Measurements from ENCODE around the gene BEAN1. TPM values are rescaled to one million over a fixed set of nuclear protein-coding genes. Genes with fewer than 3 reads are reported as not detected.

Gene BEAN1
- total and polyA plus RNA-seq, 12 donors, result 0.26 to 9.6 (median 2.0) TPM

DNA sequence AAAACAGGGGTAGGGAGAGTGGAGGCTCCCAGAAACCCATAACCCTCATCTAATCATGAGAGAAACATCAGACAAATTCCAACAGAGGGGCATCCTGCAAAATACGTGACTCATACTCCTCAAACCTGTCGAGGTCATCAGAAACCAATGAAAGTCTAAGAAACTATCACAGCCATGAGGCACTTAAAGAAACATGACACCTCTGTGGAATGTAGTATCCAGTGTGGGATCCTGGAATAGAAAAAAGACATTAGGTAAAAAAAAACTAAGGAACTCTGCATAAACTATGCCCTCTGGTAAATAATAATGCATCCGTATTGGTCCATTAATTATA, 44.2 kb upstream of the BEAN1 start:
- ATAC-seq (peak in 5 of 8 donors; percentile 2 to 45 (median 33)), DNase-seq (no peak)
- peak overlapping the region in 9 of 10 donors; percentile 32 to 89 (median 73) for H3K27ac ChIP-seq
- peaks cover 7 to 90% (median 34%) of the 10 kb centered on the region in 9 donors for H3K4me1 ChIP-seq
- intact Hi-C loops (cut with DNase I), result no loop called here
- H3K9me3 ChIP-seq, result peaks cover 0 to 5% (median 0%) of the 10 kb centered on the region in 11 donors
- H3K4me3 ChIP-seq, result peak overlapping the region in 4 of 10 donors; percentile 3 to 19 (median 8)
- 51 to 52% methylated on average over 3 of the region's 3 CpGs for WGBS, 2 donors
- H3K27me3 ChIP-seq, result no peaks in the 10 kb centered on the region
- peaks cover 0 to 47% (median 0%) of the 10 kb centered on the region in 9 donors for H3K36me3 ChIP-seq
- TF ChIP-seq, protein P1, sequence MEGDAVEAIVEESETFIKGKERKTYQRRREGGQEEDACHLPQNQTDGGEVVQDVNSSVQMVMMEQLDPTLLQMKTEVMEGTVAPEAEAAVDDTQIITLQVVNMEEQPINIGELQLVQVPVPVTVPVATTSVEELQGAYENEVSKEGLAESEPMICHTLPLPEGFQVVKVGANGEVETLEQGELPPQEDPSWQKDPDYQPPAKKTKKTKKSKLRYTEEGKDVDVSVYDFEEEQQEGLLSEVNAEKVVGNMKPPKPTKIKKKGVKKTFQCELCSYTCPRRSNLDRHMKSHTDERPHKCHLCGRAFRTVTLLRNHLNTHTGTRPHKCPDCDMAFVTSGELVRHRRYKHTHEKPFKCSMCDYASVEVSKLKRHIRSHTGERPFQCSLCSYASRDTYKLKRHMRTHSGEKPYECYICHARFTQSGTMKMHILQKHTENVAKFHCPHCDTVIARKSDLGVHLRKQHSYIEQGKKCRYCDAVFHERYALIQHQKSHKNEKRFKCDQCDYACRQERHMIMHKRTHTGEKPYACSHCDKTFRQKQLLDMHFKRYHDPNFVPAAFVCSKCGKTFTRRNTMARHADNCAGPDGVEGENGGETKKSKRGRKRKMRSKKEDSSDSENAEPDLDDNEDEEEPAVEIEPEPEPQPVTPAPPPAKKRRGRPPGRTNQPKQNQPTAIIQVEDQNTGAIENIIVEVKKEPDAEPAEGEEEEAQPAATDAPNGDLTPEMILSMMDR (IDR thresholded peaks at IDR 0.05), result no peak

DNA sequence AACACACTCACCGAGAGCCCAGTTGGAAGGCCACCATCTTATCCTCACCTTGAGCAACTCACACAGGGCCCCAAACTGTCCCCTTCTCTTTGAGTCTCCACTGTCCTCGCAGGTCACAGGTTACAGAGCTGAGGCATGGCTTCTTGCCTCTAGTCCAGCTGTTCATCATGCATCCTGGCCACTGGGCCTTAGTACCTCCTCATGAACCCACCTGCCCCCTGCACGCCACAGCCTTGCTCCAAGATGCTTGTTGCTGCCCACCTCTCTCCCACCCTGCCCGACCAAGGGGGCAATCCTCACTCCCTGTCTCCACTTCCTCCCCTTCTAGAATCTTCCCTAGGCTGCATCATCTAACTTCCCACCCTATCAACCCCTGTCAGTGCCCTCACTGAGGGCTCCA, 43.5 kb upstream of the BEAN1 start:
- Histone ChIP-seq H3K36me3 (peaks cover 0 to 47% (median 5%) of the 10 kb centered on the region in 9 donors), H3K4me1 (peaks cover 7 to 90% (median 34%) of the 10 kb centered on the region in 9 donors), H3K4me3 (peak overlapping the region in 1 of 10 donors; percentile 19), H3K27ac (peak overlapping the region in 9 of 10 donors; percentile 32 to 89 (median 73)), H3K27me3 (no peaks in the 10 kb centered on the region), H3K9me3 (peaks cover 0 to 5% (median 0%) of the 10 kb centered on the region in 11 donors)
- intact Hi-C loops (cut with DNase I), result no loop called here
- DNase-seq (no peak), ATAC-seq (no peak)
- TF ChIP-seq, protein P1 (IDR thresholded peaks at IDR 0.05), result no peak
- WGBS, 2 donors, result 75 to 79% methylated on average over 4 of the region's 4 CpGs

DNA sequence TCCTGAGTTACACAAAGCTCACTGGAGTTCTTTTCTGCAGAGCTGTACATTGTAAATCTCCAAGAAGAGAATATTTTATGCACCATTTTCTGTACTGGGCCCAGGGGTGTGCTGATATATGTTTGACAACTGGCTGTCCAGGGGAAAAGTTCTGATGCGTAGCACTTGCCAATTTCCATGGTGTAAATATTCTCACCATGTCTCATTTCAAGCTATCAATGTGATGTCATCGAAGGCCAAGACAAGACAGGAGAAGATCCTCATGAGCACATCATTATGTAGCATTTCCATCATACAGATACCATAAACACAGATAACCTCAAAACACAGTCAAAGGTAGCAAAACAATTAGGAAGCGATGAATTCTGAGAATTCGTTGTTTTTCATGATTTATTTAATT, 41.7 kb upstream of the BEAN1 start:
- TF ChIP-seq, protein P1 (IDR thresholded peaks at IDR 0.05), result no peak
- no peak for DNase-seq
- Histone ChIP-seq H3K9me3 (peaks cover 0 to 5% (median 0%) of the 10 kb centered on the region in 11 donors), H3K4me1 (peaks cover 7 to 92% (median 27%) of the 10 kb centered on the region in 9 donors), H3K36me3 (peaks cover 0 to 57% (median 6%) of the 10 kb centered on the region in 9 donors), H3K4me3 (no peak overlapping the region), H3K27ac (peak overlapping the region in 1 of 10 donors; percentile 89), H3K27me3 (no peaks in the 10 kb centered on the region)
- intact Hi-C loops (cut with DNase I), result no loop called here
- ATAC-seq, result no peak
- WGBS, 2 donors, result 89 to 93% methylated on average over 4 of the region's 4 CpGs

DNA sequence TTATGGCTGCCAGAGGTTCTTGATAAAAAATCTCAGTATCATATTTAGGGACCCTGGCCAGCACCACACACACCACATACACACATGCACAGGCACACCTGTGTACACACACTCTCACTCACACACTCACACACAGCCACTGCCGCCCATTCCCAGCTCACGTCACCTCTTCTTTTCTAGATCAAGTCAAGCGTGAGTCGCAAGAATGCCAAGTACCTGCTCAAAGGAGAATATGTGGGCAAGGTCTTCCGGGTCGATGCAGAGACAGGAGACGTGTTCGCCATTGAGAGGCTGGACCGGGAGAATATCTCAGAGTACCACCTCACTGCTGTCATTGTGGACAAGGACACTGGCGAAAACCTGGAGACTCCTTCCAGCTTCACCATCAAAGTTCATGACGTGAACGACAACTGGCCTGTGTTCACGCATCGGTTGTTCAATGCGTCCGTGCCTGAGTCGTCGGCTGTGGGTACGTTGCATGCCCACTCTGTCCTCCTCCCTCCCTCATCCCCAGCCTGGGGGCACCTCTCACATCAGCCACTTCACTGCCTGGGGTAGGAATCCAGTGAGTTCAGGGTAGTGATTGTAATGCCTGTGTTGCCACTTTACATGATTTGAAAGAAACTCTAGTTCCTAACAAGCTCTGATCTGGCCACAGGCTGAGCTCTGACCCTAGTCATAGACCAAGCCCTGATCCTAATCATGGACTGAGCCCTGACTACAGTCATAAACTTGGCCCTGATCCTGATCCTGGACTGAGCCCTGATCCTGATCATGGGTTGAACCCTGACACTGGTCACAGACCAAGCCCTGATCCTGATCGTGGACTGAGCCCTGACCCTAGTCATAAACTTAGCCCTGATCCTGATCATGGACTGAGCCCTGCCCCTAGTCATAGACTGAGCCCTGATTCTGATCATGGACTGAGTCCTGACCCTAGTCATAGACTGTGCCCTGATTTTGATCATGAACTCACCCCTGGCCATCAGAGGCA, 40.2 kb upstream of the BEAN1 start:
- Histone ChIP-seq H3K27me3 (no peaks in the 10 kb centered on the region), H3K27ac (peak overlapping the region in 3 of 10 donors; percentile 34 to 44 (median 35)), H3K36me3 (peaks cover 0 to 61% (median 6%) of the 10 kb centered on the region in 9 donors), H3K4me1 (peaks cover 4 to 82% (median 22%) of the 10 kb centered on the region in 9 donors), H3K4me3 (no peak overlapping the region), H3K9me3 (peaks cover 0 to 5% (median 0%) of the 10 kb centered on the region in 11 donors)
- TF ChIP-seq, protein P1 (IDR thresholded peaks at IDR 0.05), result no peak
- ATAC-seq, result no peak
- intact Hi-C loops (cut with DNase I), result no loop called here
- DNase-seq, result no peak
- 83 to 85% methylated on average over 20 of the region's 20 CpGs for WGBS, 2 donors

Measured in heart right ventricle (tissue), 16 donors.